ENCODE data around the gene RPEL1.

The RPEL1 gene

GRCh38 chr10:103280506-103280905 is 34.8 kb downstream of the RPEL1 start:
- no peak for DNase-seq

DNA sequence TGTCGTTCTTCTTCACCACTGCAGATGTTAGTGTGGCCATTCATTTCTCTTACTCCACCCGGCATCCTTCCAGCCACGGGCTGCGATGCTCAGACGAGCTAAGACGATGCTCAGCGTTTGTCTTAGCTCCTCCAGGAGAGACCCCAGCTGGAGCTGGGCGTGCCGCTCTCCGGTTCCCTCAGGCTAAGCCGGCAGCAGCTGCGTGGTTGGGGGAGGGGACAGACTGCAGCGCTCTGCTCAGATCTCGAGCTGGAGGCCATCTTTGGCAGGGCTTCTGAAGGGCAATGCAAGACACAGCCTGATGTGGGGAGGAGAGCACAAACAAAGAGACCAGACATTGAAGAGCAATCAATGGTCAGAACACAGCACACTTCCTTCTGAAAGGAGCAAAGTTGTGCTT is 36.1 kb downstream of the RPEL1 start:
- no peak for DNase-seq

- DNase-seq = no peak
Observed at GRCh38 chr10:103282961-103283360, 37.3 kb downstream of the RPEL1 start.

- DNase-seq = no peak
Observed at GRCh38 chr10:103284170-103284569, 38.5 kb downstream of the RPEL1 start.

- DNase-seq = no peak
Observed at GRCh38 chr10:103287992-103288391, 42.3 kb downstream of the RPEL1 start.

DNA sequence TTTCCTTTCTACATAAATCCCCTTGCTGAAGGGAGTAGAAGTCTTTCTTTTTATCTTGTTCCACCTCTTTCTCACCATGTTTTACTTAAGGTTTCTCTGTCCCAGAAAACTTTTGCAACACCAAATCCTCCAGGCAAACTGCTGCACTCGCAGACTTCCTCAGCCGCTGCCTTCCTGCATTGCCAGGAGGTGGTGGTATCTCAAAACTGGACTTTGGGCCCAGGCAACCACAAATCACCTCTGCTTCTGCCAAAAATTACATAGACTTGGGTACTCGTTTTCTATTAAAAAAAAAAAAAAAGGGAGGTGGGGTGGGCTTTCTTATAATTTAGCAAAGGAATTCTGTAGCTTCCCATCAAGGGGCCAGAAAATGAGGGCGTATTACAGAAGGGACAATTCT is 45.9 kb downstream of the RPEL1 start:
- DNase-seq = no peak

DNA sequence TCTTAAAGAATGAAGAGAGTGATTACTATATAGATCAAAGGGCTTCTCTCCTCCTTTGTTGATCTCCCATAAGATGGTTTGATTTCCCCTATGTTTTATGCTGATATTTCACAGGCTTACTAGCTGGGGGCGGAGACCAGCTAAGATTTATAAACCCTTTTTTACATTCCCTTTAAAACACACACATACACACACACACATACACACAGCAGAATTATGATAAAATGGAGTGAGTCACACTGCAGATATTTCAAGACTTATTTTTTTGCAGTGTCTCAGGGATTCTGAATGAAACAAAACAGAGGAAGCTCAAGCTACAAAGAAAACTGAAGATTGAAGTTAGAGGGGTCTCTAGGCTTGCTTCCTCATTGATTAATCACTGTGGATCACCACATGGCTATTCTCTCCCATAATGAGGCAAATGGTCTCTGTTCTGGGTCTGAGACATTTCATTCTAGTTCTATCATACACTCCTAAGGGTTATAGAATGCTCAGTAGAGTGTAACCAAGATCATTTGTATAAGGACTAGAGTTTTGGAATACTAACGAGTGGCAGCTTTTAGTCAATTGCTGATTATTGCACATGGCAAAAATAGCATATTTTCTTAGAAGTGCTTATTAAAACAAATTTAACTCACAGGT is 49.8 kb downstream of the RPEL1 start:
- no peak for DNase-seq

Measured in stimulated activated CD4-positive, alpha-beta T cell treated with anti-CD3 and anti-CD28 coated beads, Interleukin-1b, Interleukin-23, amount 100 ng/mL, for 48 hours (primary cell).